ENCODE data around the gene HYCC2. TPM values are rescaled to one million over a fixed set of nuclear protein-coding genes. Genes with fewer than 3 reads are reported as not detected.

The HYCC2 gene
- polyA plus RNA-seq, 3 donors = 10.0 to 17.8 (median 16.3) TPM

Other genes with a start within 250 kb of the HYCC2 start
- gene CLK1, start 207.0 kb downstream of the HYCC2 start, polyA plus RNA-seq (ENCODE audit: insufficient read length in 3 of 3) = 100 to 1,000 TPM; 213 to 296 (median 288) TPM
- gene PPIL3, start 182.6 kb downstream of the HYCC2 start, polyA plus RNA-seq (ENCODE audit: insufficient read length in 3 of 3) = 10 to 100 TPM; 41.5 to 71.8 (median 66.6) TPM
- 10 to 100 TPM; 41.5 to 45.5 (median 45.3) TPM for gene NIF3L1, start 182.3 kb downstream of the HYCC2 start, polyA plus RNA-seq (ENCODE audit: insufficient read length in 3 of 3)
- 10 to 100 TPM; 25.6 to 37.1 (median 34.0) TPM for gene ORC2, start 108.0 kb downstream of the HYCC2 start, polyA plus RNA-seq (ENCODE audit: insufficient read length in 3 of 3)
- gene NDUFB3, start 330 bp upstream of the HYCC2 start, polyA plus RNA-seq (ENCODE audit: insufficient read length in 3 of 3) = 100 to 1,000 TPM in 2 of 3 donors, 10 to 100 TPM in 1; 97.3 to 119 (median 106) TPM
- gene CFLAR, start 44.5 kb upstream of the HYCC2 start, polyA plus RNA-seq (ENCODE audit: insufficient read length in 3 of 3) = 10 to 100 TPM; 42.1 to 84.4 (median 81.6) TPM
- 10 to 100 TPM in 2 of 3 donors, 1 to 10 TPM in 1; 7.0 to 11.1 (median 10.1) TPM for gene CASP10, start 111.5 kb upstream of the HYCC2 start, polyA plus RNA-seq (ENCODE audit: insufficient read length in 3 of 3)
- gene CASP8, start 188.9 kb upstream of the HYCC2 start, polyA plus RNA-seq (ENCODE audit: insufficient read length in 3 of 3) = 10 to 100 TPM; 11.5 to 14.3 (median 12.8) TPM

All from renal pelvis (tissue), 3 donors.